UCSD-AML1 (cell line): ENCODE measurements around the gene PLXNA1.

Source experiments
- DNase-seq: peaks from one replicate; lab custom pipeline; 2025; ENCODE audit not compliant: unreplicated experiment; lab: John Stamatoyannopoulos, UW

PLXNA1 gene

GRCh38 chr3:127032296-127032990 is 49.5 kb downstream of the PLXNA1 start:
- no peak for DNase-seq
